ENCODE data around the gene PRKCQ.
"Not testable (repeated sequence)": the region's sequence is repeated elsewhere in the genome, so short reads cannot be mapped to it uniquely, and the experiment has no call there.

PRKCQ gene

DNA sequence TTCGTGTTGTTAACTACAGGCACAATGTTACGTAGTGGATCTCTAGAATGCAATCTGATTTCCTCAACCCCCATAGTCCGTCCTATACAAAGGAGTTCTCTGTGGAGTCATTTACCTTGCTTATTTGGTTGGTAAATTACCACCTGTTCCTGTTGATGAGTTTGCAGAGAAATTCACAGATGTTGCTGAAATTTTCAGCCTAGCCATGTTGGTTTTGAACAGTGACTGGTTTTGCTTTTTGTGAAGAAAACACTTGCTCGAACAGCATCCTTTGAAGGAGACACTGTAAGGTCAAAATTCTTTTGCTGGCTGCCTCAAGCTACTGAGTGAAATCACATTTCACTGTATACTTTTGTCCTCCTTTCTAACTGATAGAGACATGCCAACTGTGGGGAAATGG, 15.4 kb upstream of the PRKCQ start:
- DNase-seq (ENCODE audit: low spot score), result no peak

DNA sequence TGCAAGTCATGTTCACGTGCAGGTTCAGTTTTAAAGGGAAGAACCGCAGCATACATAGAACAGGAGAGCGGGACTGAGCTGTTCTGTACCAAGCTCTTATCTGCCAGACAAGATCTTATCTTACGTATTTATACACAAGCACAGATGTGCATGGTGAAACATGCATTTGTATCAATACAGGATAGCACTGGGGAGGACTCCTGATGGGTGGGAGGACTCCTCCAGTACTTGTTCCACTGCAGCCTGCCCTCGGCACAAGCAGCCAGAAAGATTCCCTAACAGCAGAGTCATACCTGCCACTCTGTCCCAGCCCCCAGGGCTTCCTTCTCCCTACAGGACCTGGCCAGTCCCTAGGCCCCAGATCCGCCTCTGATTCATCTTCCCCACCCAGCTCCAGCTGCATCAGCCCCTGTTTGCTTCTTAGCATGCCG, 13.2 kb upstream of the PRKCQ start:
- DNase-seq (ENCODE audit: low spot score), result no peak

DNA sequence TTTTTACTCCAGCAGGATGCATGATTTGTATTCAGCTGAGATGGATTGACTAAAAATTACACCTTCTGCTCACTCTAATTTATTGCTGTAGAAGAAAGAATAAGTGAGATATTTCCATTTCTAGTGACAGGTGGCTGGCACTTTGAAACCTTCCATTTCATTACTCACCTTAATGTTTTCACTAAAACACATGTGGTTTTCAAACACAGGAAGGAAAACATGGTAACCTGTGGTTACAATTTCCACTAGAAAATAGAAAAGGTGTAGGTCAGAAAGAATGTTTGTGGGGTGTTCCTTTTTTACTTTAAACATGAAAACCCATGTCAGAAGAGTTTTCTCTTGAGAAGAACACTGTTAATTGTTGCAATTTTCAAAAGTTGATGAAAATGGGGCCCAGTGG, 12.0 kb upstream of the PRKCQ start:
- DNase-seq (ENCODE audit: low spot score), result no peak

DNA sequence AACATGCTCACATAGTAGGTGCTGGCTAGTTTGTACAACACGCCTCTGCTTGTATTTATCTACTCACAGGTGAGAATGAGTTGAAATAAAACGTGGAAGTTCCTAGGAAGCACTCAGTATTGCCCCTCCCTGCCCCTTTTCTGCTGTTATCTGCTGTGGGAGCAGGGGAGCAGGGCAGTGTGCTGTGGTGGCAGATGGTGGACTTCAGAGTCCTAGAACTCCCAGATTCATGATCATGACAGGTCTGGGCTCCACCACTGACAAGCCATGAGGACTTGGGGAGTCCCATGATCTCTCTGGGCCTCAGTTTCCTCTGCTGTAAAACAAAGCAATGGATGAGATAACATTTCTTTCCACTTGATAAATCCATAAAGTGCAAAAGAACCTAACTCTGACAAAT, 11.6 kb upstream of the PRKCQ start:
- DNase-seq (ENCODE audit: low spot score), result no peak

DNA sequence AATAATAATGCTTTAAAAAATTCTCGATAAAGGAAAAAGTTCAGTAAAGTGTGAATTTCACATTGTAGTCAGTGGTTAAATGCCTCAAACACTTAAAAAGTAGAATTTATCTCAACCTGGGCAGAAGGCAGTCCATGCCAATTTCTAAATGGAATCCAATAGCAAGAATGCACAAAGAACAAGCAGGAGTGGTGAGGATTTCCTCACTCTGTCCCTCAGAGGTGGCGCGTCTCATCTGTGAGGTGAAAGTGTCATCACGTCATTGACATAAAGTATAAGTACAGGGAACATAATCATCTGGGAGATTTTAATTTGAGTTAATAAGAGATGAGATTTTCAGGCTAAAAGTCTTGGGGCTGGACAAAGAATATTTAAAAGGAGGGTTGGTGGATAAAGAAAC, 10.0 kb upstream of the PRKCQ start:
- no peak for DNase-seq (ENCODE audit: low spot score)

DNA sequence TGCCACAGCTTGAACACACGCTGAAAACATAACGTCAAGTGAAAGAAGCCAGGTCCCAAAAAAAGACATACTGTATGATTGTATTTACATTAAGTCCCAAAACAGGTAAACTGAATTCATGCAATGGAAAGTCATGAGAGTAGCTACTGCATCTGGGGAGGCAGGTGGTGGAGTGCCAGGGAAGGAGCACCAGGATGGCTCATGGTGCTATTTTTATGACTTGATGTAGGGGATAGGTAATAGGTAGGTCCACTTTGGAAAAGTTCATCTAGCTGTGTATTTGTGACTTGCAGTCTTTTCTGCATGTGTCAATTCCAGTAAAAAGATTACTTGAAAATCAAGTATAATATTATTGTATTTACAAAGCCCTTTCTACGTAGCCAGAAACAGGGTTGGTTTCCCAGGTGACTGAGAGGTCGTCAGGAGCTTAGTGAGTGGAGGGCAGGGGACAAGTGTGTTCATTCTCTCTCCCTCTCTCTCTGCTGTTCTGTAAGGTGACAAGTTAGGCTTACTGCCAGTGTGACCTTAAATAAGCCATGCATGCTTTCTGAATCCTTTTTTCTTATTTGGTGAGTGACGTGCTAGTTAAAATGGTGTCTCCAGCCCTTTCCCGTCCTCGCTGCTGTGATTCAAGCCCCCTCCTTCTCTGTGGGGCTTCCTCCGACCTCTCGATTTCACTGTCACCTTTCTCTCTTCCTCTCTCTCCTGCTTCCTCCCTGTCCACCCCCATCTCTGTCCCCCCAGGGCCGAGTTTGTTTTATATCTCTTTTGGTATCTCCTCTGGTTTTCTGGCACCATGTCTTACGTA, 9.4 kb upstream of the PRKCQ start:
- DNase-seq (ENCODE audit: low spot score), result no peak

DNA sequence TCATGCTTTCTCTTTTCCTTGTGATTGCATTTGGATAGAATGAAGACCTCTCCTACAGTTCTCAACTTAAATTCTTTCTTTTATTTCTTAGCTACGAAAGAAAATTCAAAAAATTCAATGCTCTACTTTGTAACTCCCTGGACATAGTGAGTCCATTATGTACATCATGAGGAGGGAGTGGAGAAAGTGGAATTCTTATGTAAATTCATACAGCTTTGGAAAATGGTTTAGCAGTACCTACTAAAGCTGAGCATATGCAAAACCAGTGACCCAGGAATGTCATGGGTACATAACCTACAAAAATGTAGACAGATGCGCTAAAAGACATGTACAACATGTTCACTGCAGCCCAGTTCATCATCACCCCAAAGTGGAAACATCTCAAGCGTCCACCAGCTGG, 8.8 kb upstream of the PRKCQ start:
- no peak for DNase-seq (ENCODE audit: low spot score)

DNA sequence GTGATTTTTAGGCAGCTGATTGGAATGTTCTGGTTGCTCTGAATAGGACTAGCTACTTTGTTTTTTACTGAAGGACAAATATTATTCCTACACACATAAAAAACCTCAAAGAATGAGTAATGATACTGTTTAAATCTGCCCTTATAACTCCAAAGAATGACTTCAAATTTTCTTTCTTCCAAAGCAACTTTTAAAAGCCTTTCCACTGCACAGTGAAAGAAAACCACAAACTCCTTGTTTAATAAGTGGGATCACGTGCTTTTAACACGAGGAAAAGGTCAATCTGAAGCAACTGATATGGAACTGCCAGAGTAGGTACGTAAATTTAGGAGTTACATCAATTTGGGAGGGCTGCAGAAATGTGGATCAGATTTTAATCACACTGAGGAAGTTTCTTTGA, 8.0 kb upstream of the PRKCQ start:
- no peak for DNase-seq (ENCODE audit: low spot score)

DNA sequence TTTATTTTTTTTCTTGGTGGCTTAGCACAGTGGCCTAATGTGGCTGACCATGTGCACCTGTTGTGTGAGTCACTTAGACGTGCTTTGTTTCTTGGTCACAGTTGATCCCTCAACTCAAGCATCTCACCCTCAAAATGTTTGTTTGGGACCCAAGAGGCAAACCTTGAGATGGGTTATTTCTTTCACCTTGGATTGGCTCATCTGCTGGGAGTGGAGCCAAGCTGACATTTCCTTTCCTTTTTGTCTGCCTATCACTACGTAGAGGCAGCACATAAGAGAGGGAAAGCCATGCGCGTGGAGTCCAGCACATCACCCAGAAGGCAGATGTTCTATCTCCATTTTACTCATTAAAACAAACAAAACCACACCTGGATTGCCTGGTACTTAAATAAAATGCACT, 6.4 kb upstream of the PRKCQ start:
- DNase-seq (ENCODE audit: low spot score), result no peak

DNA sequence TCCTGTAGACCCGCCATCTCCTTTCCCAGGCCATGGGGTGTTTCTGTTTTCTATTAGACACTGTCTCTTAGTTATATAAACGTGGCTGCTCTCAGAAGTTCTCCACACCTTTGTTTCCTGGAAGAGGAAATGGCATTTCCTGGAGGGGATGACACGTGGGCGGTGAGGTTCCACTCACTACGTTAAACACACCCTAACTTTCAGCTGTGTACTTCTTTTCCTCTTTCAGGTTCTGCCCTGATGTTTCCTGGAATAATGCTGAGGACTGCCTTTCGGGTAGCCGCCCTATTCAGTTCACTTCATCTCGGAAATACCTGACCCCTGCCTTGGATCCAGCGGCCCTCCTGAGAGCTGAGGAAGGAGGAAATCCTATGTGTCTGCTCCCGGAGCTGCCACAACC, 3.4 kb upstream of the PRKCQ start:
- DNase-seq (ENCODE audit: low spot score), result no peak

DNA sequence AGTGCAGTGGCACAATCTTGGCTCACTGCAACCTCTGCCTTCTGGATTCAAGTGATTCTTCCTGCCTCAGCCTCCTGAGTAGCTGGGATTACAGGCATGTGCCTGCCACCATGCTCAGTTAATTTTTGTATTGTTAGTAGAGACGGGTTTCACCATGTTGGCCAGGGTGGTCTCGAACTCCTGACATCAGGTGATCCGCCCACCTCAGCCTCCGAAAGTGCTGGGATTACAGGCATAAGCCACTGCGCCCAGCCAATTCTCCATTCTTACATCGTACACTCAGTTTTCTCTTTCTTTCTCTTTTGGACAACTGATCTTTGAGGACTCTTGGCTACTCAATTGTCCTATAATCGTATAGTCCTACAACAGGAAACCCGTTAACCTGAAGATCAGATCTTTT, 2.8 kb upstream of the PRKCQ start:
- not testable (repeated sequence) for DNase-seq (ENCODE audit: low spot score)

DNA sequence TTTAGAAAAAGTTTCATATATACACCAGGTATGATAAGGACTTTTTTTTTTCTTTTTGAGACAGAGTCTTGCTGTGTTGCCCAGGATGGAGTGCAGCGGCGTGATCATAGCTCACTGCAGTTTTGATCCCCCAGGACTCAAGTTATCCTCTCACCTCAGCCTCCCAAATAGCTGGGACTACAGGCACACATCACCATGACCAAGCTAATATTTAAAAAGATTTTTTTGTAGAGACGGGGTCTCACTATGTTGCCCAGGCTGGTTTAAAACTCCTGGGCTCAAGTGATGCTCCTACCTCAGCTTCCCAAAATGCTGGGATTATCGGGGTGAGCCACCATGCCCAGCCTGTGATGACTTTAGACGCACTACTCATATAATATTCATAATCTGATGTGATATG, 2.2 kb upstream of the PRKCQ start:
- DNase-seq (ENCODE audit: low spot score), result no peak

DNA sequence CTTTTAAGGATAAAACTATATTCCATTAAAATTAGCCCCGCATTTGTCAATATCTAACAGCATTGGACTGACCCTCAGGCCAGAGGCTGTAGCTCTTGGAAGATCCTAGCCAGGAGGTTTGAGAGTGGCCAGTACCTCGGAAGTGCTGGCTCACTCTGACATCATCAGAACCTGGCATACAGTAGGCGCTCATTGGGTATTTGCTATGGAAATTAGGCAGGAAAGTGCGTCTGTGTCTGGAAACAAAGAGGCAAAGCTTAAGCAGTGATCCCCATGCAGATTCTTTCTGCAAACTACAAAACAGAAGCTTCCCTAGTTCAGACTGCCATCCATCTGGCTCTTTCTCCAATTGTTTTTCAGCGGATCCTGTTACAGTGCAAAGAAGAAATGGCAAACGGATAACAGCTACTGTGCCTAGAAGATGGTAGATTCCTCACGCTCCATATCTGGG, 1.7 kb upstream of the PRKCQ start:
- no peak for DNase-seq (ENCODE audit: low spot score)

DNA sequence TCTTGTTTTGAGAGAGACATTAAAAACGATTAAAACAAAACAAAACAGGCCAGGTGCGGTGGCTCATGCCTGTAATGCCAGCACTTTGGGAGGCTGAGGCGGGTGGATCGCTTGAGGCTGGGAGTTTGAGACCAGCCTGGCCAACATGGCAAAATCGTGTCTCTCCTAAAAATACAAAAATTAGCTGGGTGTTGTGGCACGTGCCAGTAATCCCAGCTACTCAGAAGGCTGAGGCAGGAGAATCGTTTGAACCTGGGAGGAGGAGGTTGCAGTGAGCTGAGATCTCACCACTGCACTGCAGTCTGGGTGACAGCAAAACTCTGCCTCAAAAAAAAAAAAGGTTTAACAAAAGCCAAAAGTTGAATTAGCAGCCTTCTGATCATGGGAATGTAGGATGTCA, 1.1 kb upstream of the PRKCQ start:
- DNase-seq (ENCODE audit: low spot score), result not testable (repeated sequence)

DNA sequence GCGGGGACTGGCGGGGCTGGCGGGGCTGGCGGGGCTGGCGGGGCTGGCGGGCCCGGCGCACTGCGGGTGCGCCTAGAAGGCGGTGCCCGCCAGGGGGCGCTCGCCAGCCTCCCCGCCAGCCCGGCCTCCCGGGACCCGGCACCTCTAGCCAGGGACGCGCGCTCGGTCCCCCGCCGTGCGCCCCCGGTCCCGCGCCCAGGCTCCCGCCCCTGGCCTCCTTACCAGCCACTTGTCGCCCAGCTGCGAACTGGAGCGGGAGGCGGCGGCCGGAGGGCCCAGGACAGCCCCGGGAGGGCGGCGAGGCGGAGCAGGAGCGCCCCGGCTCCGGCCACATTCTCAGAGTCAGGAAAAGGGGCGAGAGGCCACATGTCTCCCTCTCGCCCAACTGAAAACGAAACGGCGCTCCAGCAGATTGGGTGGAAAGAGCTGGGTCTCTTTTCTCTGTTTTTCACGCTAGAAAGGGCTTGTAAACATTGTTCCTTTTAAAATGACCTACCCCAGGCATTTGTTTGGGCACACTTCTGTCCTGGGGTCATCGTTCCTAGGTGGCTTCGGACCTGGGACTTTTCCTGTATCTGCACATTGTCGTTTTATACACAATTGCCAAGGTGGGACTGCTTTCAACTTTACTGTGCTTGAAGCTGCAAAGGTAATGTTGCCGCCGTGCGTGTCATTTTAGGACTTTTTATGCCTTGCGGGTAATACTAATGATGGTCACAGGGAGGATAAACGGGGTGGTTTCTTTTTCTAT, 378 bp upstream of the PRKCQ start:
- DNase-seq (ENCODE audit: low spot score), result peak; percentile 91

DNA sequence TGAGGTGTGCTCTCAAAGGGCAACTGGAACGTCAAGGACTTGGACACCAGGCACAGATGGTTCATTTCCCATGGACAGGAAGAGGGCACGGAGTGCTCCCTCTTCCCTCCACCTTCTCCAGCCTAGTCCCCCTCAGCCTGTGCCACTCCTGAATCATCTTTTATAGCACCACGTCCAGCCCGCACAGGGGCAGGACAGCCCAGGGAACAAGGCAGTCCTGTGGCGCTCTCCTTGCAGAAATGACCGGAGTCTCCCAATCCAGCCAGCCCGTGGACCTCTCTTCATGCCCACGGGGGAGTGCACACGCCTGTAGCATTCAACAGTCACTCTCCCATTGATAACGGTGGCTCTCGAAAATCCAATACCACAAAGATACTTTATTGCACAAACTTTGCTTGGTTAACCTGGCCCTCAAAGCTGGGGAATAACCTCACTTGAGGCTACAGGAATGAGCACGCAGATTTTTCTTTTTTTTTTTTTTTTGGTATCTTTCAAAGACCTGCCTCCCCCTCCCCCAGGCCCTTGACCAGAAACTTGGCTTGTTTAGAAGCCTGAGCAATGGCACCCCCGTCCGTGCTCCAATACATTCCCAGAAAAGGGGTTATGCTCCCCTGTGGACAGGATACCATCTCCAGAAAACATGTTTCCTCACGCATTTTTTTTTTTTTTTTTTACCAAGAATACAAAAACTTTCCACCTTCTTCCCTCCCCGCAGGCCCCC, 733 bp downstream of the PRKCQ start:
- DNase-seq (ENCODE audit: low spot score), result no peak

DNA sequence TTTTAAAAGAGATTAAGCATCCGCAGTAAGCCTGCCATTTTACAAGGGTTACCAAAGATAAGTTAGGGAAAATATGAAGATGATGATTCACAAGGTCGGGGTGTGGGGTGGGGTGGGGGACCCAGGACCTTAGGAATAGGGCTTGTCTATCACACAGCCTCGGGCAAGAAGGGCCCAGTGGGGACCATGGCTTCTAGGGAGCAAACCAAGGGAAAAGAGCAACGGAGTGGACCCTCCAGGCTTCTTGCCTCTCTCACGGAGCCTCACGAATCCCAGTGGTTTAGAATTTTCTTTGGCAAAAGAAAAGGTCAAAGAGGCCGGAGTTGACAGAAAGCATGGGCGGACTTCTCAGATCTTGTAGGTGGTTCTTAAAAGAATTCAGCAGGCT, 1.3 kb downstream of the PRKCQ start:
- DNase-seq (ENCODE audit: low spot score), result no peak

DNA sequence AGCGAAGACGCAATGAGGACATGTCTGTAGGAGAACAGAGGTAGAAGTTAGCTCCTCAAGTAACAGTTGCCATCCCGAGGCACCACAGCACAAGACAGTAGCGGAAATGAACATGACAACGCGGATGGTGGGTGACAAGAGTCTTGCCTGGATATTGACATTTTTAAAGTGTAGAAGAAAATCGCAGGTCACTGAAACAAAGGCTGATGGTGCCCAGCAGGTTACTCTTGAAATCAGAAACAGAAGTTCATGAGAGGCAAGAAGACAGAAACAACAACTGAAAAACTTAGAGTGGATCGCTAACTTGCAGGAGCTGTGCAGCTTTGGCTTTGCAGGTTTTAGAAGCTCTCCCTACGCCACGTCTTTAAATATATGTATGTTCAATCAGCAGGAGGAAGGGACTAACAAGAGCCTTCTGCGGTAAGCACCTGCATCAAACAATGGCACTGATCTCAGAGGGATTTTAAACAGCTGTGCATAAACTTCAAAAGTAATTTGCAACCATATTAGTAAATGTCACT, 1.8 kb downstream of the PRKCQ start:
- DNase-seq (ENCODE audit: low spot score), result no peak

DNA sequence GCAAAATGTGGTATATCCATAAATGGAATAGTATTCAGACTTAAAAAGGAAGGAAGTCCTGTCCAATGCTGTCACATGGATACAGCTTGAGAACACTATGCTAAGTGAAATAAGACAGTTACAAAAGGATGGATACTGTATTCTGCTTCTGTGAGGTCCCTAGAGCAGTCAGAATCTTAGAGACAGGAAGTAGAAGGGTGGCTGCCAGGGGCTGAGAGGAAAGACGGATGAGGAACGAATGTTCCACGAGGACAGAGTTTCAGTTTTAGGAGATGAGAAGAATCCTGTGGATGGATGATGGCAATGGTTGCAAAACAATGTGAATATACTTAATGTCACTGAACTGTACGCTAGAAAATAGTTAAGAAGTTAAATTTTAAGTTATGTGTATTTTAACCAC, 3.8 kb downstream of the PRKCQ start:
- no peak for DNase-seq (ENCODE audit: low spot score)

DNA sequence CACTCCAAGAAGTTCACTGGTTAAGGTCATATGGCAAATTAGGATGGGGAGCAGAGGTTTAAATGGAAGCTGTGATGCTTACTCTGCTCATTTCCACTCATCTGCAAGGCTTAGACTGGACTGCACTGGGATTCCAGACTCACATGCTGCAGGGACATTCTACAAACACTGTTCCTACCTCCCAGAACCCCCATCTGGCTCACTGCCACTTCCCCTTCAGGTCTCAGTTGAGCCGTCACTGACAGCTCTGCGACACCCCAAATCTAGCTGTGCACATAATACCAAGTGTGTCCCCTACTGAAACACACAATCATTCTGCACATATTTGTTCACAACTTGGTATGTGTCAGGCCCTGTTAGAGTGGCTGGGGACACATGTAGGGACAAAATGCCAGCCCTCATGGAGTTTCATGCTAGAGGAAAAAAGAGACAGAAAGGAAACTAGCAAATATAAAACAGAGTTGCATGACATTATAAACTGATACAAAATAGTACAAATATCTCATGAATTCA, 5.4 kb downstream of the PRKCQ start:
- no peak for DNase-seq (ENCODE audit: low spot score)

DNA sequence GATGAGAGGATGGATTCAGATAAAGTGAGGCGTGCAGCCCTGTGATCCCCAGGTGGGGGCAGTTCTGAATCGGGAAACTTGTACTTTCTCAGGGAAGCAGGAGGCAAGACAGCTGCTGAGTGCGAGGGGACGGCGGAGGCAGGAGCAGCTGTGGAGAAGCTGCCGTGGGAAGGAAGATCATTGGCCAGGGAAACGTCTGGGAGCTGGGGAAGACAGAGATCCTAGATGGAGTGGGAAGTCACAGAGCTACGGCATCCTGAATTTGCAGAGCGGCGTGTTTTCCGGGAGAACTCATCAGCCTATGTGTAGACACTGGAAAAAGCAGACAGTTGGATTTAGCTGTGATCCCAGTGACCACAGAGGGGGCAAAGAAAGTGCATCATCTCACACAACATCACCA, 9.2 kb downstream of the PRKCQ start:
- no peak for DNase-seq (ENCODE audit: low spot score)

DNA sequence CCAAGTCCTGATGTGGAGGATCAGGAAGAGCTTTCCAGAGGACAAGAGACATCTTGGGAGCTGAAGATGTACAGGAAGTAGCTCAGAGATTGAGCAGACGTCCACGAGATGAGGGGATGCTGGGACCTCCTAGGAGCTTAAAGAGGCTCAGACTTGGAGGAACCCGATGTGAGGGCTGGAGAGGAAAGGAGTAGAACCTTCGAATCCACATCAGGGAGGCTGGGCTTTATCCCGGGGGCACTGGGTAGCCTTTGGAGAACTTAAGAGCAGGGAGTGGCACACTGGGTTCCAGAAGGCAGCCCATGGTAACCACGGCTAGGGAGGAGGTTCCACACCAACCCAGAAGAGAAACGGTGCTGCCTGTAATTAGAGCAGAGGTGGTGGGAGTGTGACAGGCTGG, 10.8 kb downstream of the PRKCQ start:
- DNase-seq (ENCODE audit: low spot score), result no peak

DNA sequence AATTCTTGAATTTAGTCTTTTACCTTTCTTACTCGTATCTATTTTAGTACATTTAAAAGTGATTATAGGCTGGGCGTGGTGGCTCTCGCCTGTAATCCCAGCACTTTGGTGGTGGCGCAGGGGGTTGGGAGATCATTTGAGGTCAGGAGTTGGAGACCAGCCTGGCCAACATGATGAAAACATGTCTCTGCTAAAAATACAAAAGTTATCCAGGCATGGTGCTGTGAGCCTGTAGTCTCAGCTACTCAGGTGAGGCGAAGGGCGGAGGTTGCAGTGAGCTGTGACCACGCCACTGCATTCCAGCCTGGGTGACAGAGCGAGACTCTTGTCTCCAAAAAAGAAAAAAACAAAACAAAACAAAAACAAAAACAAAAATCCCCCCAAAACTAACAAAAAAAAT, 12.2 kb downstream of the PRKCQ start:
- no peak for DNase-seq (ENCODE audit: low spot score)

Data from GM03348 (cell line).